ENCODE results near the gene WDR82. TPM values are rescaled to one million over a fixed set of nuclear protein-coding genes. Genes with fewer than 3 reads are reported as not detected.

The WDR82 gene
- total and polyA plus RNA-seq, 2 donors from 2014 or later = 20.9 to 75.8 TPM

DNA sequence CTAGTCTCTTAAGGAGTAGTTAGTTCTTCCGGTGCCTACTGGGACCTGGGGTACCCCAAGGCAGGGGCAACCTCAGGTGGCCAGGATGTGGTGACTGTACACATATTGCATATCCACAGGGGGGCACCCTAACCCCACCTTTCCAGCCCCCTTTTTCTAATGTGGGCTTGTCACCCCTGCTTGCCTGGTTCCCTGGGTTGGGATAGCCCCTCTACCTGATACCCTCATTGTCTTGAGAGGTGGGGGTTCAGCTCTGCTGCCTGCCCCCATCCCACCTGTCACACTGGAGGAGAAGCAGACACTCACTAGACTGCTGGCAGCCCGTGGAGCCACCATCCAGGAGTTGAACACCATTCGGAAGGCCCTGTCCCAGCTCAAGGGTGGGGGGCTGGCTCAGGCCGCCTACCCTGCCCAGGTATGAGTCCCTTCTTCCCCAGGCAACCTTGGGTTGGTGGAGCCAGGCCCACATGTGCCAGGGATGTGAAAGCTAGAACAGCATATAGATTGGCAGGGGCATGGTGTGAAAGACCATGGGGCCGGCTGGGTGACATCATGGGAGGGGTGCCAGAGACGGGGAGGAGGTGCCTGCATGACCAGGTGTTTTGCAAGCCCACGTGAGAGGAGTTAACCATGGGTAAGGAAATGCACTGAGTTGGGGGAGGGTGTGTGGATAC lies 13.2 kb upstream of the WDR82 start:
- Histone ChIP-seq H3K27ac (ENCODE audit: low read depth in 2 of 2, low read length in 2 of 2) (no peak overlapping the region), H3K9ac (ENCODE audit: low read length in 3 of 3) (peak overlapping the region in 1 of 3 donors; percentile 42), H3K27me3 (ENCODE audit: control insufficient read depth, insufficient read depth, low read length) (no peaks in the 10 kb centered on the region), H3K9me3 (ENCODE audit: control insufficient read depth in 2 of 3, insufficient read depth in 1 of 3, low read length in 3 of 3) (no peaks in the 10 kb centered on the region), H3K4me3 (ENCODE audit: low read length in 3 of 3) (peak overlapping the region in 1 of 3 donors; percentile 70), H3K36me3 (ENCODE audit: control insufficient read depth in 2 of 3, insufficient read depth in 3 of 3, low read length in 3 of 3) (peaks cover 0 to 15% (median 8%) of the 10 kb centered on the region in 3 donors), H3K4me1 (ENCODE audit: control insufficient read depth in 2 of 3, insufficient read depth in 2 of 3, low read depth in 1 of 3, low read length in 3 of 3) (peaks cover 2 to 35% (median 4%) of the 10 kb centered on the region in 3 donors)
- DNase-seq = peak in 3 of 5 donors; percentile 56 to 76 (median 71)
- TF ChIP-seq, protein P1, sequence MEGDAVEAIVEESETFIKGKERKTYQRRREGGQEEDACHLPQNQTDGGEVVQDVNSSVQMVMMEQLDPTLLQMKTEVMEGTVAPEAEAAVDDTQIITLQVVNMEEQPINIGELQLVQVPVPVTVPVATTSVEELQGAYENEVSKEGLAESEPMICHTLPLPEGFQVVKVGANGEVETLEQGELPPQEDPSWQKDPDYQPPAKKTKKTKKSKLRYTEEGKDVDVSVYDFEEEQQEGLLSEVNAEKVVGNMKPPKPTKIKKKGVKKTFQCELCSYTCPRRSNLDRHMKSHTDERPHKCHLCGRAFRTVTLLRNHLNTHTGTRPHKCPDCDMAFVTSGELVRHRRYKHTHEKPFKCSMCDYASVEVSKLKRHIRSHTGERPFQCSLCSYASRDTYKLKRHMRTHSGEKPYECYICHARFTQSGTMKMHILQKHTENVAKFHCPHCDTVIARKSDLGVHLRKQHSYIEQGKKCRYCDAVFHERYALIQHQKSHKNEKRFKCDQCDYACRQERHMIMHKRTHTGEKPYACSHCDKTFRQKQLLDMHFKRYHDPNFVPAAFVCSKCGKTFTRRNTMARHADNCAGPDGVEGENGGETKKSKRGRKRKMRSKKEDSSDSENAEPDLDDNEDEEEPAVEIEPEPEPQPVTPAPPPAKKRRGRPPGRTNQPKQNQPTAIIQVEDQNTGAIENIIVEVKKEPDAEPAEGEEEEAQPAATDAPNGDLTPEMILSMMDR (IDR thresholded peaks at IDR 0.05; ENCODE audit: borderline replicate concordance, extremely low read depth, insufficient read depth) = peak; percentile 56
- FAIRE-seq = no peak
- intact Hi-C loops (cut with DNase I) = no loop called here

DNA sequence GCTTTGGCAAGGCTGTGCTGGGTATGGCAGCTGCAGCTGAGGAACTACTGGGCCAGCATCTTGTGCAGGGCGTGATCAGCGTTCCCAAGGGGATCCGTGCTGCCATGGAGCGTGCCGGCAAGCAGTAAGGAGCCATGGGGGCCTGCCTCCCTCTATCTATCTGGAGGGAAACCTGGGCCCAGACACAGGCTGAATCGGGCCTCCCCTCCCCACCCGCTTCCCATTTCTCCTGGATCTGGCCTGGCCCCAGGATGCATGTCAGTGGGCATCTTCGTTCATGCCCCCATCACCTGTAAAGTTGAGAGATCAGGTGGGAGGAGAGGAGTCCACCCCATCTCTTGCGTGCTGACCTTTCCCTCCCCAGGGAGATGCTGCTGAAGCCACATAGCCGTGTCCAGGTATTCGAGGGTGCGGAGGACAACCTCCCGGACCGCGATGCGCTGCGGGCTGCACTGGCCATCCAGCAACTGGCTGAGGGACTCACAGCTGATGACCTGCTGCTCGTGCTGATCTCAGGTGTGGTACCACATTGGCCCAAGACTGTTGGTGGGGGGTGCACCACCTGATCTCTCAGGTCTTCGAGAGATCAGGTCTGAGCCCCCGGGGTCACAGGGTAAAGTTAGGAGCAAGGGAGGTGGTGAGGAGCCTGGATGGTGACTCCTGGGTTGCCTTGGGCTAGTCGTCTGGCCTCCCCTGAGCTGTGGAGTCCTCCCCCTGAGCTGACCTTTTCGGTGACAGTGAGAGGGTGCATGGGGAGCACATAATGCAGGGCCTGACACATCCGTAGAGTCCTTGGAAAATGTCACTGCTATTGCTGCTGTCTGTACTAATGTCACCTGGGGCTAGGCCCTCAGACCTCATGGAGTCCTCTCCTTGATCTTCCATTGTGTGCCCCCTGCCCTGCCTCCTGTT lies 12.4 kb upstream of the WDR82 start:
- DNase-seq = peak in 2 of 5 donors; percentile 43 to 50
- Histone ChIP-seq H3K27ac (ENCODE audit: low read depth in 2 of 2, low read length in 2 of 2) (no peak overlapping the region), H3K27me3 (ENCODE audit: control insufficient read depth, insufficient read depth, low read length) (no peaks in the 10 kb centered on the region), H3K4me3 (ENCODE audit: low read length in 3 of 3) (peak overlapping the region in 2 of 3 donors; percentile 45 to 70), H3K4me1 (ENCODE audit: control insufficient read depth in 2 of 3, insufficient read depth in 2 of 3, low read depth in 1 of 3, low read length in 3 of 3) (peaks cover 2 to 36% (median 4%) of the 10 kb centered on the region in 3 donors), H3K9ac (ENCODE audit: low read length in 3 of 3) (peak overlapping the region in 1 of 3 donors; percentile 42), H3K36me3 (ENCODE audit: control insufficient read depth in 2 of 3, insufficient read depth in 3 of 3, low read length in 3 of 3) (peaks cover 0 to 15% (median 8%) of the 10 kb centered on the region in 3 donors), H3K9me3 (ENCODE audit: control insufficient read depth in 2 of 3, insufficient read depth in 1 of 3, low read length in 3 of 3) (no peaks in the 10 kb centered on the region)
- no peak for FAIRE-seq
- TF ChIP-seq, protein P1 (IDR thresholded peaks at IDR 0.05; ENCODE audit: borderline replicate concordance, extremely low read depth, insufficient read depth) = no peak
- intact Hi-C loops (cut with DNase I) = no loop called here

DNA sequence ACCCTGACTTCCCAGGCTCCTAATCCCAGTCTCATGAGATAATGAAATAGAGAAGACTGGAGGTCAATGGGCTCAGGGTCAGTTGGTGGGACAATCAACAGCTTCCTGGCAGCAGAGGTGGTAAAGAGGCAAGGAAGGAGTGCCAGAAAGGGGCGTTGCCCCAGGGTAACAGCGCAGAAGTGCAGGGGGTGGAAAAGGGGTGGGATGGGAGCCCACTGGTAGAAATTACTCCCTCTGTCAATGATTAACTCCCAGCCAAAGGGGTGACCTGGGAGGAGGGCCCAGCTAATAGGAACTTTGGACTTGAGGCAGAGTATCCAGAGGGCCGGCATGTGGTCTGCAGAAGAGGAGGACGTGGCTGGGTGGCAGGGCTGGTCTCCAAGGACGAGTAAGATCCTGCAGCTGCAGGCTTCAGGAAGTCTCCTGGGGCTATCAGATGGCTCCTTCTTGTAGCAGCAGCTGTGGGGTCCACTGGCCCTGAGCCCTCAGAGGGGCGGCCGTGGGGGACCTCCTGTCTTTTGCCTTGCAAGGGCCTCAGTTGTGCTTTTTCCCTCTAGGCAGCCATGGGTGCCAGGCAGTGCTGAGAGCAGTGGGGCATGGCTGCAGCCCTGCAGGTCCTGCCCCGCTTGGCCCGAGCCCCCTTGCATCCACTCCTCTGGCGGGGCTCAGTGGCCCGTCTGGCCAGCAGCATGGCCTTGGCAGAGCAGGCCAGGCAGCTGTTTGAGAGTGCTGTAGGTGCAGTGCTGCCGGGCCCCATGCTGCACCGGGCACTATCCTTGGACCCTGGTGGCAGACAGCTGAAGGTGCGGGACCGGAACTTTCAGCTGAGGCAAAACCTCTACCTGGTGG lies 11.5 kb upstream of the WDR82 start:
- FAIRE-seq = no peak
- H3K36me3 ChIP-seq (ENCODE audit: control insufficient read depth in 2 of 3, insufficient read depth in 3 of 3, low read length in 3 of 3) = peaks cover 0 to 15% (median 8%) of the 10 kb centered on the region in 3 donors
- H3K27ac ChIP-seq (ENCODE audit: low read depth in 2 of 2, low read length in 2 of 2) = peak overlapping the region; percentile 48 to 52
- DNase-seq = peak in 4 of 5 donors; percentile 46 to 85 (median 72)
- H3K4me1 ChIP-seq (ENCODE audit: control insufficient read depth in 2 of 3, insufficient read depth in 2 of 3, low read depth in 1 of 3, low read length in 3 of 3) = peaks cover 2 to 36% (median 8%) of the 10 kb centered on the region in 3 donors
- TF ChIP-seq, protein P1 (IDR thresholded peaks at IDR 0.05; ENCODE audit: borderline replicate concordance, extremely low read depth, insufficient read depth) = no peak
- H3K4me3 ChIP-seq (ENCODE audit: low read length in 3 of 3) = peak overlapping the region in 2 of 3 donors; percentile 45 to 96
- intact Hi-C loops (cut with DNase I) = no loop called here
- H3K9ac ChIP-seq (ENCODE audit: low read length in 3 of 3) = no peak overlapping the region
- H3K27me3 ChIP-seq (ENCODE audit: control insufficient read depth, insufficient read depth, low read length) = no peaks in the 10 kb centered on the region
- no peaks in the 10 kb centered on the region for H3K9me3 ChIP-seq (ENCODE audit: control insufficient read depth in 2 of 3, insufficient read depth in 1 of 3, low read length in 3 of 3)

Measured in kidney (tissue), 14 donors.